ENCODE data around the gene PLD3.

The PLD3 gene

GRCh38 chr19:40412866-40413265 lies 64.4 kb downstream of the PLD3 start:
- no peak for DNase-seq (ENCODE audit: low read depth in 1 of 2, low spot score in 1 of 2)
- Histone ChIP-seq H3K27ac (replicated peaks) (no peak overlapping the region), H3K4me3 (replicated peaks; ENCODE audit: insufficient read depth, low read length) (no peak overlapping the region), H3K27me3 (ENCODE audit: insufficient read depth, poor library complexity, severe bottlenecking) (no peaks in the 10 kb centered on the region)
- TF ChIP-seq CTCF (IDR thresholded peaks at IDR 0.05; ENCODE audit: insufficient read depth, low read length) = no peak
- TF ChIP-seq SPI1 (IDR thresholded peaks at IDR 0.05; ENCODE audit: borderline replicate concordance, low read depth) = no peak
- no peak for TF ChIP-seq REST (IDR thresholded peaks at IDR 0.05; ENCODE audit: insufficient replicate concordance, low read depth)
- TF ChIP-seq POLR2AphosphoS5 (IDR thresholded peaks at IDR 0.05; ENCODE audit: low read depth) = no peak
- no peak for TF ChIP-seq GABPA (IDR thresholded peaks at IDR 0.05; ENCODE audit: low read depth)

- DNase-seq (ENCODE audit: low read depth in 1 of 2, low spot score in 1 of 2) = no peak
- TF ChIP-seq POLR2AphosphoS5 (IDR thresholded peaks at IDR 0.05; ENCODE audit: low read depth) = no peak
- TF ChIP-seq CTCF (IDR thresholded peaks at IDR 0.05; ENCODE audit: insufficient read depth, low read length) = no peak
- no peak for TF ChIP-seq GABPA (IDR thresholded peaks at IDR 0.05; ENCODE audit: low read depth)
- no peak for TF ChIP-seq REST (IDR thresholded peaks at IDR 0.05; ENCODE audit: insufficient replicate concordance, low read depth)
- no peak for TF ChIP-seq SPI1 (IDR thresholded peaks at IDR 0.05; ENCODE audit: borderline replicate concordance, low read depth)
- Histone ChIP-seq H3K27ac (replicated peaks) (no peak within 1 kb of the TSS), H3K4me3 (replicated peaks; ENCODE audit: insufficient read depth, low read length) (no peak within 1 kb of the TSS), H3K27me3 (ENCODE audit: insufficient read depth, poor library complexity, severe bottlenecking) (no peaks in the 10 kb centered on the region)
These were observed 64.9 kb downstream of the PLD3 start, which contains the start of gene PRX for GRCh38 chr19:40413291-40413845. TSS of gene PRX (minus strand) at chr19:40413378. CDS start at chr19:40407932, 5,446 bp downstream.

GRCh38 chr19:40414542-40415535 lies 66.3 kb downstream of the PLD3 start:
- TF ChIP-seq GABPA (IDR thresholded peaks at IDR 0.05; ENCODE audit: low read depth) (no peak), REST (IDR thresholded peaks at IDR 0.05; ENCODE audit: insufficient replicate concordance, low read depth) (no peak), CTCF (IDR thresholded peaks at IDR 0.05; ENCODE audit: insufficient read depth, low read length) (no peak), SPI1 (IDR thresholded peaks at IDR 0.05; ENCODE audit: borderline replicate concordance, low read depth) (no peak), POLR2AphosphoS5 (IDR thresholded peaks at IDR 0.05; ENCODE audit: low read depth) (no peak)
- no peak overlapping the region for H3K27ac ChIP-seq (replicated peaks)
- H3K27me3 ChIP-seq (ENCODE audit: insufficient read depth, poor library complexity, severe bottlenecking) = no peaks in the 10 kb centered on the region
- no peak overlapping the region for H3K4me3 ChIP-seq (replicated peaks; ENCODE audit: insufficient read depth, low read length)
- no peak for DNase-seq (ENCODE audit: low read depth in 1 of 2, low spot score in 1 of 2)

All from HL-60 (cell line).